Activated CD4-positive, CD25-positive, alpha-beta regulatory T cell treated with anti-CD3 and anti-CD28 coated beads, Interleukin-2, amount 50 U/mL, for 72 hours (primary cell): ENCODE data around the gene ANKRD45.
"Not testable (repeated sequence)": the region's sequence is repeated elsewhere in the genome, so short reads cannot be mapped to it uniquely, and the experiment has no call there.

Source experiments
- DNase-seq: peaks from one replicate; pipeline ENCODE4 v3.0.0; 2021

The ANKRD45 gene

GRCh38 chr1:173642450-173643139 lies 27.1 kb downstream of the ANKRD45 start:
- DNase-seq, result not testable (repeated sequence)

GRCh38 chr1:173639102-173639501 lies 30.5 kb downstream of the ANKRD45 start:
- no peak for DNase-seq

GRCh38 chr1:173638043-173639021 lies 31.3 kb downstream of the ANKRD45 start:
- DNase-seq, result no peak

- not testable (repeated sequence) for DNase-seq
Measured at GRCh38 chr1:173637236-173638042, 32.2 kb downstream of the ANKRD45 start.

GRCh38 chr1:173635116-173635515 lies 34.5 kb downstream of the ANKRD45 start, which contains the start of gene TEX50:
TEX50 (plus strand) TSS chr1:173635338; CDS start chr1:173635522, 184 bp downstream.
- DNase-seq, result no peak

- no peak for DNase-seq
Measured at GRCh38 chr1:173628888-173629287, 40.8 kb downstream of the ANKRD45 start.

- no peak for DNase-seq
Measured at GRCh38 chr1:173627269-173627668, 42.4 kb downstream of the ANKRD45 start.

GRCh38 chr1:173616859-173617258 lies 52.8 kb downstream of the ANKRD45 start:
- no peak for DNase-seq

- DNase-seq, result not testable (repeated sequence)
Measured at GRCh38 chr1:173613086-173613485, 56.6 kb downstream of the ANKRD45 start.

GRCh38 chr1:173608503-173609216 lies 61.0 kb downstream of the ANKRD45 start:
- no peak for DNase-seq

- DNase-seq, result no peak
Measured at GRCh38 chr1:173603056-173603591, 66.5 kb downstream of the ANKRD45 start, which contains the start of gene SLC9C2. SLC9C2 (minus strand) TSS chr1:173603072; CDS start chr1:173601776, 1,296 bp downstream.

GRCh38 chr1:173601588-173601987 lies 68.1 kb downstream of the ANKRD45 start:
- DNase-seq, result no peak

- no peak for DNase-seq
Measured at GRCh38 chr1:173596097-173596825, 73.4 kb downstream of the ANKRD45 start.

GRCh38 chr1:173591138-173591537 lies 78.5 kb downstream of the ANKRD45 start:
- DNase-seq, result not testable (repeated sequence)

- DNase-seq, result no peak
Measured at GRCh38 chr1:173590557-173590956, 79.1 kb downstream of the ANKRD45 start.

- DNase-seq, result no peak
Measured at GRCh38 chr1:173581383-173582079, 88.1 kb downstream of the ANKRD45 start.

- DNase-seq, result no peak
Measured at GRCh38 chr1:173580658-173581057, 89.0 kb downstream of the ANKRD45 start.

- DNase-seq, result no peak
Measured at GRCh38 chr1:173580071-173580470, 89.6 kb downstream of the ANKRD45 start.

GRCh38 chr1:173573596-173573995 lies 96.1 kb downstream of the ANKRD45 start:
- DNase-seq, result no peak

GRCh38 chr1:173572201-173572873 lies 97.3 kb downstream of the ANKRD45 start:
- DNase-seq, result no peak
